Measurements from ENCODE around the gene STIP1. TPM values are rescaled to one million over a fixed set of nuclear protein-coding genes. Genes with fewer than 3 reads are reported as not detected.

STIP1 gene
- total and polyA plus RNA-seq, 10 of the 15 experiments (the other 5 are each of a cell fraction or from before 2014, with no cell fraction given), result 25.2 to 291 (median 191) TPM

DNA sequence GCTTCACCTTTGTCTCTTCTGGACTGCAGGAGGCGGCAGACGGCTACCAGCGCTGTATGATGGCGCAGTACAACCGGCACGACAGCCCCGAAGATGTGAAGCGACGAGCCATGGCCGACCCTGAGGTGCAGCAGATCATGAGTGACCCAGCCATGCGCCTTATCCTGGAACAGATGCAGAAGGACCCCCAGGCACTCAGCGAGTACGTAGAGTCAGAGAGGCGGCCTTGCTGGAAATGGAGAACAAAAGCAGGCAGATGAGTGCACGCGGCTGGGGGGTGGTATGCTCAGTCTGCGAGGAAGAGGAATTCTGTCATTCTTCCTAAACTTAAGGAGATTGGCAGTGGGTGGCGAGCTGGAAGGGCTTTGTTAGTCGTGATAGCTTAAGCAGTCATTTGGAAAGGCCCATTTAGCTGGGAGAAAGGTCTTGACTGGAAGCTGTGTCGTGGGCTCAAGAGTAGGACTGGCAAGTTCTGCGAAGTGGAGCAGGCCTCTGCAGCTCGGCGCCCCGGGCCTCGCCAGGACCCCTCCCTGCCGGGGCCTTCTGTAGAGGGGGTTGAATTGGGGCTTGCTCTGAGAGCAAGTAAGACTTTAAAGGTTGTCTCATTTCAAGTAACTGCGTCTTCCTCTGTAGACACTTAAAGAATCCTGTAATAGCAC lies 17.6 kb downstream of the STIP1 start:
- RAD21 ChIA-PET (ENCODE audit: unreplicated experiment), result interaction anchor here (1.3 to 6.6 kb wide), 6 partner anchors 17 to 99 kb away, joined by 3 to 125 read pairs (median 44); partner anchors contain the start of genes CATSPERZ, ESRRA, FKBP2 and PPP1R14B
- H3K4me3 ChIP-seq, result no peak overlapping the region
- SMC1A ChIA-PET (ENCODE audit: uncharacterized antibody, unreplicated experiment), result interaction anchor here (1.0 to 5.5 kb wide), 6 partner anchors 22 to 151 kb away, joined by 3 to 98 read pairs (median 6); partner anchors contain the start of genes CATSPERZ, ESRRA, NUDT22 and PPP1R14B
- CTCF ChIA-PET, result interaction anchor here (0.6 to 9.7 kb wide), 12 partner anchors 8 to 152 kb away, joined by 3 to 238 read pairs (median 30); partner anchors contain the start of genes CATSPERZ, ESRRA, NUDT22 and PLCB3
- no peak overlapping the region for H2AFZ ChIP-seq (ENCODE audit: control insufficient read depth, low read depth, low read length)
- H3K4me2 ChIP-seq (ENCODE audit: control insufficient read depth, insufficient read depth), result no peak overlapping the region
- DNase-seq (ENCODE audit: low read depth, low spot score) (no peak), ATAC-seq (no peak), FAIRE-seq (no peak)
- TF ChIP-seq ZNF274 (IDR thresholded peaks at IDR 0.05; ENCODE audit: insufficient read depth, insufficient read length) (no peak), RB1 (IDR thresholded peaks at IDR 0.05; ENCODE audit: borderline replicate concordance) (no peak)
- TF ChIP-seq, protein P1, sequence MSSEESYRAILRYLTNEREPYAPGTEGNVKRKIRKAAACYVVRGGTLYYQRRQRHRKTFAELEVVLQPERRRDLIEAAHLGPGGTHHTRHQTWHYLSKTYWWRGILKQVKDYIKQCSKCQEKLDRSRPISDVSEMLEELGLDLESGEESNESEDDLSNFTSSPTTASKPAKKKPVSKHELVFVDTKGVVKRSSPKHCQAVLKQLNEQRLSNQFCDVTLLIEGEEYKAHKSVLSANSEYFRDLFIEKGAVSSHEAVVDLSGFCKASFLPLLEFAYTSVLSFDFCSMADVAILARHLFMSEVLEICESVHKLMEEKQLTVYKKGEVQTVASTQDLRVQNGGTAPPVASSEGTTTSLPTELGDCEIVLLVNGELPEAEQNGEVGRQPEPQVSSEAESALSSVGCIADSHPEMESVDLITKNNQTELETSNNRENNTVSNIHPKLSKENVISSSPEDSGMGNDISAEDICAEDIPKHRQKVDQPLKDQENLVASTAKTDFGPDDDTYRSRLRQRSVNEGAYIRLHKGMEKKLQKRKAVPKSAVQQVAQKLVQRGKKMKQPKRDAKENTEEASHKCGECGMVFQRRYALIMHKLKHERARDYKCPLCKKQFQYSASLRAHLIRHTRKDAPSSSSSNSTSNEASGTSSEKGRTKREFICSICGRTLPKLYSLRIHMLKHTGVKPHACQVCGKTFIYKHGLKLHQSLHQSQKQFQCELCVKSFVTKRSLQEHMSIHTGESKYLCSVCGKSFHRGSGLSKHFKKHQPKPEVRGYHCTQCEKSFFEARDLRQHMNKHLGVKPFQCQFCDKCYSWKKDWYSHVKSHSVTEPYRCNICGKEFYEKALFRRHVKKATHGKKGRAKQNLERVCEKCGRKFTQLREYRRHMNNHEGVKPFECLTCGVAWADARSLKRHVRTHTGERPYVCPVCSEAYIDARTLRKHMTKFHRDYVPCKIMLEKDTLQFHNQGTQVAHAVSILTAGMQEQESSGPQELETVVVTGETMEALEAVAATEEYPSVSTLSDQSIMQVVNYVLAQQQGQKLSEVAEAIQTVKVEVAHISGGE (CRISPR knock-in tag; IDR thresholded peaks at IDR 0.05), result no peak
- H4K20me1 ChIP-seq (ENCODE audit: control insufficient read depth, insufficient read depth), result no peaks in the 10 kb centered on the region
- H3K9ac ChIP-seq (ENCODE audit: control insufficient read depth, insufficient read depth, low read length), result no peak overlapping the region
- peaks cover 31% of the 10 kb centered on the region in 2 experiments for H3K36me3 ChIP-seq (ENCODE audit: control insufficient read depth in 2 of 2, insufficient read depth in 2 of 2, low read length in 1 of 2)
- H3K79me2 ChIP-seq (ENCODE audit: control insufficient read depth, insufficient read depth, low read length), result peaks cover 32% of the 10 kb centered on the region
- peaks cover 26% of the 10 kb centered on the region for H3K4me1 ChIP-seq (ENCODE audit: control insufficient read depth, insufficient read depth, low read length)
- POLR2A ChIA-PET, result interaction anchor here (0.7 to 5.8 kb wide), 4 partner anchors 17 to 114 kb away, joined by 3 to 70 read pairs (median 59); partner anchors contain the start of genes CATSPERZ, ESRRA, STIP1 and TRMT112
- 94% methylated on average over 27 of the region's 27 CpGs for WGBS (ENCODE audit: insufficient coverage, insufficient replicate concordance, low lambda C conversion rate, missing lambda C conversion rate)
- H3K9me3 ChIP-seq (replicated peaks; ENCODE audit: control insufficient read depth, insufficient read depth, low read length), result no peaks in the 10 kb centered on the region
- intact Hi-C loops (cut with micrococcal nuclease; ENCODE audit: unreplicated experiment) (loop anchor here (1.0 to 2.0 kb wide), 3 partner anchors 17 to 101 kb away; partner anchors contain the start of genes FKBP2 and STIP1), in situ Hi-C loops (cut with MboI) (loop anchor here (5.0 kb wide), 1 partner anchor 99 kb away; the partner anchor contains the start of gene CATSPERZ)
- no peaks in the 10 kb centered on the region for H3K27me3 ChIP-seq (replicated peaks in 1 of 2; ENCODE audit: control insufficient read depth in 2 of 2, insufficient read depth in 2 of 2, low read length in 1 of 2)
- BruUV-seq (replicated peaks), result no TSS peak
- H3K27ac ChIP-seq (ENCODE audit: control insufficient read depth, insufficient read depth), result no peak overlapping the region

Measured in GM12878 (cell line).